Activated CD8-positive, alpha-beta memory T cell treated with anti-CD3 and anti-CD28 coated beads, Interleukin-2, amount 50 U/mL, for 4 hours (primary cell): ENCODE measurements around the gene SEMA3F.
A peak's percentile ranks its signal among the peaks of the same experiment; 100 is the strongest.

Source experiments
- DNase-seq: peaks from one replicate; pipeline ENCODE4 v3.0.0-alpha.2; 2020

The SEMA3F gene

DNA sequence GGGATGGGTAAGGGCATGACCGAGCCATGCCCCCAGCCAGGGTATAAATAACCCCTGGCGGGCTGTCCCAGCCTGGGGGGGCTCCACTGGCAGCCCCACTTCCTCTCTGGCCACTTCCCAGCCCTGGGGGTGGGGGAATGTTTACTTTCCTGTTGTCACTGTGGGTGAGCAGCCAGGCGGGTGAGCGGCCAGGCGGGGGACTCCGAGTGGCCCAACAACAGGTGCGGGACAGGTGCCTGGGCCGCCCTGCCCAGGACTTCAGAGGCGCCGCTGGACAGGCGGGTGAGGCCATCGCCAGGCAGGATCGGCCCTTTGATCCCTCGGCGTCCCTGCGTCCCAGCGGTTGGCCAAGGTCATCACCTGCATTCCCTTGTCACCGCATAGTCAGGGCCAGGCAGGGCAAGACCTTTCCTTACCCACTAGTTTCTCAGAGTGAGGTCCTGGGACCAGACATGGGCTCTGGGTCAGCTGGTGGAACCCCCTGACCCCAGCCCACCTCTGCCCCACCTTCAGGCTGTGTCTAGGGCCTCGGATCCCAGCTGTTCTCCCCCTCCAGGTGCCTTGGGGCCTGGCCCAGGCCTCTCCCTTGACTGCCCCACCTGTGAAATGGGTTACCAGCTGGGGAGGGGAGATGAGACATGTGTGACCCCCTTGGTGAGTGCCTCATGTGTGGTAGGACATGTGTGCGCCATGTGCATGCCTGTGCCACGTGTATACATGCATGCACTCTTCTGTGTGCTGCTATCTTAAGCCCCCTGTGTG, 16.6 kb downstream of the SEMA3F start:
- DNase-seq: no peak

DNA sequence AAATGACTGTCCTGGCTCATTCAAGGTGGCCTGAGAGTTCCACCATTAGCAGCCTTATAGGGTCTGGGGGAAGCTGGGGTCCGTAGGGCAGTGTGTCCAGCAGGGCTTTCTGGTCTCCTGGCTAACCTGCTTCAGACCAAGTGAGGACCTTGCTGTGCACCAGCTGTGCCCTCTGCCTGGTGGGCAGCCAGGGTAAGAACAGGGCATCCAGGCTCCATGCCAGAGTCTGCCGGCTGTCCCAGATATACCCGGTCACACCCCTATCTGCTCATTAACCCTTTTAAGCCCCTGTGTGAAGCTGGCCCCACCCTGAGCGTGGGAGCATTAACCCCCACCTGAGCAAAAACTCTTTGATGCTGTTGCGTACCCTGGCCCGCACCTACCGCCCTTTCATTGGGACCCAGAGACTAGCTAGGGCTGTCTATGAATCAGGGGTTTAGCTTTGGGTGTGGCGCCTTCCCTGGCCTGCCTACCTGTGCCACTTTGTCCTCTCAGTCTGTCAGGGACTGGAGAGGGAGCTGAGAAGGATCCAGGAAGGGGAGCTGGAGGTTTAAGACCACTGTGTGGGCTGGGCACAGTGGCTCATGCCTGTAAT, 17.6 kb downstream of the SEMA3F start:
- no peak for DNase-seq

DNA sequence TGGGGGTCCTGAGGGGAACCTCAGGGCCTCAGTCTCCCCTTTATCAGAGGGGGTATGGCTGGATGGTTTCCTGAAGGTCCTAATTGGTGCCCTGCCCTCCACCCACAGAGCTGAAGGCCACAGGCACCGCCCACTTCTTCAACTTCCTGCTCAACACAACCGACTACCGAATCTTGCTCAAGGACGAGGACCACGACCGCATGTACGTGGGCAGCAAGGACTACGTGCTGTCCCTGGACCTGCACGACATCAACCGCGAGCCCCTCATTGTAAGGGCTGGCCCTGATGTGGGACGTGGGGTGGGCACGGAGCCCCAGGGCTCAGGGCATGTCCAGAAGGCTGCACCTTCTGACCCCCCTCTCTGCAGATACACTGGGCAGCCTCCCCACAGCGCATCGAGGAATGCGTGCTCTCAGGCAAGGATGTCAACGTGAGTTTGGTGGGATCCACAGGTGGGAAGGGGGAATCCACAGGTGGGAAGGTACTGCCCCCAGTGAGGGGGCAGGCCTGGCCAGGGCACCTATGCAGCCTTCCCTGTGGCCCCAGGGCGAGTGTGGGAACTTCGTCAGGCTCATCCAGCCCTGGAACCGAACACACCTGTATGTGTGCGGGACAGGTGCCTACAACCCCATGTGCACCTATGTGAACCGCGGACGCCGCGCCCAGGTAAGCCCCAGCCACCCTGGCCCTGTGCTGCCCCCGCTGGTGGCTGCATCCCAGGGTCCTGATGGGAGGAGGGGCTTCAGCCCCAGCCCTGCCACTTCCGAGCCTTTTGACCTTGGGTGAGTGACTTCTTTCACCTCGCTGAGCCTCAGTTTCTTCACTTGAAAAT, 18.8 kb downstream of the SEMA3F start:
- no peak for DNase-seq

DNA sequence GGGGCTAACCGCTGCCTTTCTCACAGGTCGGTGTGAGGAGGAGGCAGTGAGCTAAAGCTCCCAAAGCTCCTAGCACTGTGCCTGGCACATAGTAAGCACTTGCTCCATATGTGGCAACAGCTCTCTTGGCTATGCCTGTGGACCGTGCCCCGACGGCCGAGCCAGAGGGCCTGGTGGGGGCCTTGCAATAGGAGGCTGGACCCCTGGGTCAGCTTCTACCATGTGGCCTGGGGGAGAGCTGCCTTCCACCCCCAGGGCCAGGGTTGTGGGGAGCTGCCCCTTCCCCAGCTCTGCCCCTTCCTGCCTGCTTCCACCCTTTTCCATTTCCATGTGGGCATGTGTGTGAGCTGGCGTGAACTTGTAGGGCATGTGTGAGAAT, 19.4 kb downstream of the SEMA3F start:
- DNase-seq: no peak

DNA sequence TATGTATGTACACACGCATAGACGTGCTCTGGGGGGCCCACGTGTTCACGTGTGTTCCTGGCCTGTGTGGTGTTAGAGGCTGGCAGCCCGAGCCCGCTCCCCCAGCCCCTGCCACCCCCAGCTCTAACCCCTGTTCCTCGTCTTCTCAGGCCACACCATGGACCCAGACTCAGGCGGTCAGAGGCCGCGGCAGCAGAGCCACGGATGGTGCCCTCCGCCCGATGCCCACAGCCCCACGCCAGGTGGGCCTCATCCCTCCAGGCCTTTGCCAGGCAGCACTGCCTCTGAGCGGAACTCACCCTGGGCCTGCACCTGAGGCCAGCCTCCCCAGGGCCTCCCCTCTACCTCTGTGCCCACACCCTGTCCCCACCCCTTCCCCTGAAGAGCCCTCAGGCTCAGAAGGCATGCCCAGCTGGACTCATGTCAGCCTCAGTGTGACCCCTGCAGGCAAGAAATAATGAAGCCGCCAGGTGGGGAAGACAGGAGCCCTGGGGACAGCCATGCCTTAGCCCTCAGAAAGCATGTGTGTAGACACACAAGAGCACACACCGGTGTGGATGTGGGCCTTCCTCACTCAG, 19.9 kb downstream of the SEMA3F start:
- DNase-seq: no peak

DNA sequence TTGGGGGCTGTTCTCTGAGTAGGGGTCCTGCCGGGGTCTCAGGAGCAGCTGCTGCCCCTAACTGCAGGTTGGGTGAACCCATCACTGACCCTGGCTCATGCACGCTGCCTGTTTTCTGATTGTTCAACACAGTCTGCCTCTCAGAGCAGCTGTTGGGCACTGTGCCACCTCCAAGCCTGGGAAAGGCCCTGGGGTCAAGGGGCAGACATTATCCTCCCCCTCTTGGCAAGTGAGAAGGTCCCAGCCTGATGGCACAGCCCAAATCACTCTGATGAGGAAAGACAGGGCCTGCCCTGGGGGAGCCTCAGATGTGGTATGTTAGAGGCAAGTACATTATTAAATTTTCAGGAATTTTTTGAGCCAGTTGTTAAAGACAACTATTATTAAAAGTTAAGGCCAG, 22.2 kb downstream of the SEMA3F start:
- no peak for DNase-seq

DNA sequence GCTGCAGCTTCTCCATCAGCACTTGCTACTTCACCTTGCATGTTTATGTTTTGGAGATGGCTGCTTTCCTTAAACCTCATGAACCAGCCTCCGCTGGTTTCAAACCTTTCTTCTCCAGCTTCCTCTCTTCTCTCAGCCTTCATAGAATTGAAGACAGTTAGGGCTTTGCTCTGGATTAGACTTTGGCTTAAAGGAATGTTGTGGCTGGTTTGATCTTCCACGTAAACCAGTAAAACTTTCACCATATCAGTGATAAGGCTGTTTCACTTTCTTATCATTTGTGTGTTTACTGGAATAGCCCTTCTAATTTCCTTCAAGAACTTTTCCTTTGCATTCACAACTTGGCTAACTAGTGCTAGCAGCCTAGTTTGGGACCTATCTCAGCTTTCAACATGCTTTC, 24.6 kb downstream of the SEMA3F start:
- no peak for DNase-seq

DNA sequence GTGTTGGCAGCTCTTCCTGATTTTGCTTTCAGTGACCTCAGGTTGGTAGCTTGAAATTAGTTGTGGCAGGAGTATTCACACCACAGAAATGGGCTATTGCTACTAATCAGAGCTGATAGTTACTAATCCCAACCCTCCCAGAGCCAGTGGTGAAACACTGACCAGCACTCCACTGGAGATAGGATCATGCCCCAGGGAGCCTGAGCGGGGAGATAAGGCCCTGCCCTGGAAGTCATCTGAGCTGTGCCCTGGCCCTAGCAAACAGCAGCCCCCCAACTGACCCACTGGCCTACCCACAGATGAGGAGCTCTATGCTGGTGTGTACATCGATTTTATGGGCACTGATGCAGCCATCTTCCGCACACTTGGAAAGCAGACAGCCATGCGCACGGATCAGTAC, 26.9 kb downstream of the SEMA3F start:
- no peak for DNase-seq

DNA sequence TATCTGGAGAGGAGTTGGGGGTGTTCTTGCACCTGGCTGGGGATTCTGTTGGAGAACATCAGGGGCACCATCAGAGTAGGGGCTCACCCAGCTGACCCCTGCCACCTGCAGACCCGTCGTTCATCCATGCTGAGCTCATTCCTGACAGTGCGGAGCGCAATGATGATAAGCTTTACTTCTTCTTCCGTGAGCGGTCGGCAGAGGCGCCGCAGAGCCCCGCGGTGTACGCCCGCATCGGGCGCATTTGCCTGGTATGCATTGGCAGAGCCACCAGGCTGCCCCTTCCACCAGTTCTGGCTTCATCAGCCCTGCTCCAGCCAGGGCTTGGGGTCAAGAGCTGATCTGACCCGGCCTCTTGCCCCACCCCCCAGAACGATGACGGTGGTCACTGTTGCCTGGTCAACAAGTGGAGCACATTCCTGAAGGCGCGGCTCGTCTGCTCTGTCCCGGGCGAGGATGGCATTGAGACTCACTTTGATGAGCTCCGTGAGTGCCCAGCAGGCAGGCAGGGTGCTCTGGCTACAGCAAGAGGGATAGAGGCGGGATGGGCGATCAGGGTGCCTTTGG, 27.5 kb downstream of the SEMA3F start:
- no peak for DNase-seq

DNA sequence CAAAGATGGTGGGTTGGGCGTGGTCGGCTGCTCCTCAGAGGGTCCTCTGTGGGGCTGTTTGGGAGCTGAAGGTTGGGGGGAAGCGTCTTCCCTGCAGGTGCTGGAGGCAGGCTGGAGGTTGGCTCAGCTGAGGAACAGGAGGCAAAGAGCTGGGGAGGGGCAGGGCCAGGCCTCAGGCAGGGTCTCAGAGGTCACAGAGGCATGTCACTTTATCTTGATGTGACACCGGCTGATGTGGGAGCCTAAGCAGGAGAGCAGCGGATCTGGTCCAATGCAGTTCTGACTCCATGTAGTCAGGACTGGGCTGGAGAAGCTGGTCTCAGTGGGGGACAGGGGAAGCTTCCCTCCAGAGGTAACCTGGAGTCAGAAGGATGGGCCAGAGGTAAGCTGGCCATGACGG, 28.6 kb downstream of the SEMA3F start:
- no peak for DNase-seq

DNA sequence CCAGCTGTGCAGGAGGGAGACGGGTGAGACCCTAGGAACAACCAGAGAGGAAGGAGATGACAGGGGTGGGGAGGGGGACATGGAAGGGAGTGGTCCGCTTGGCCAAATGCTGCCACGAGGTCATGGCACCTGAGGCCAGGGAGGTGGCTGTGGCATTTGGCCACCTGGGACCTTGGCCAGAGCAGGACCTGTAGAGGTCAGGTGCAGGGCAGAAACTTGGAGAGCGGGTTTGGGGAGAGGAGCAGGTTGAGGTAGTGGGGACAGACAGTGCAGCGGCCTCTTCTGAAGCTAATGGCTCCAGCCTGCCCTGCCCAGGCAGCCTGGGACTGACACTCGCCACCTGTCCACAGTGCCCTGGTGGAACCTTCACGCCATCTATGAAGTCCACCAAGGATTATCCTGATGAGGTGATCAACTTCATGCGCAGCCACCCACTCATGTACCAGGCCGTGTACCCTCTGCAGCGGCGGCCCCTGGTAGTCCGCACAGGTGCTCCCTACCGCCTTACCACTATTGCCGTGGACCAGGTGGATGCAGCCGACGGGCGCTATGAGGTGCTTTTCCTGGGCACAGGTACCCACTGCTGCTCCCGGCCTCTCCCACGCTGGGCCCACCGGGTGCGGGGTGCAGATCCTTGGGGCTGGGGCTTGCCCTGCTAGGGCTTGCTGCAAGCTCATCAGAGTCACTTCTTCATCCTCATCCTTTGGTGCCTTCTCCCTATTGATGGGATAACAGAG, 29.3 kb downstream of the SEMA3F start:
- DNase-seq: no peak

DNA sequence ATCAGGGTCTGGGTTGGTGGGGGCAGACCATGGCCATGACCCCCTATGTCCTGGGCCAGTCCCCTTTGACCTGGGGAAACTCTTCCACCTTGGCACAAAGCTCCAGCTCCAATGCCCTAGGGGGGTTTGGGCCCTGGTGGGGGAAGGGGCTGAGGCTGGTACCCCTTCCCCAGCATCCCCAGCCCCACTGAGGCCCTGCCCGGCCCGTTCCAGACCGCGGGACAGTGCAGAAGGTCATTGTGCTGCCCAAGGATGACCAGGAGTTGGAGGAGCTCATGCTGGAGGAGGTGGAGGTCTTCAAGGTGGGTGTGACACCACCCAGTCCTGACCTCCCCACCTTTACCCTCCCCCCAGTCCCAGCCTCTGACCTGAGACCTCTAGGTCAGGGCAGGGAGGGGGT, 30.1 kb downstream of the SEMA3F start:
- no peak for DNase-seq

DNA sequence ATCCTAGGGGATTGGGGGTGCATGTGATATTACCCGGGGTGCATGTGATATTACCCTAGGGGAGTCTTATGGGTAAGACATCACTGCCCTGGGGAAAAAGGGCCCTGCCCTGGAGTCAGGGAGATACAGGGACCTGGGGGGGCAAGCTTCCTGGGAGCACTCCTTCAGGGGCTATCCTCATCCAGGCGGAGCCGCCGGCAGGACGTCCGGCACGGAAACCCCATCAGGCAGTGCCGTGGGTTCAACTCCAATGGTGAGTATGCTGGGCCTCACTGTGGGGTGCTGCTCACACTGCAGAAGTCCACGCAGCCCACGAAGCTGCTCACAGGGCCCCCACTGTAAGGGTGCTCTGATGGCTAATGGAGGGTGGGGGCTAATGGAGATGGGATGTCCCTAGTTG, 31.0 kb downstream of the SEMA3F start:
- no peak for DNase-seq

DNA sequence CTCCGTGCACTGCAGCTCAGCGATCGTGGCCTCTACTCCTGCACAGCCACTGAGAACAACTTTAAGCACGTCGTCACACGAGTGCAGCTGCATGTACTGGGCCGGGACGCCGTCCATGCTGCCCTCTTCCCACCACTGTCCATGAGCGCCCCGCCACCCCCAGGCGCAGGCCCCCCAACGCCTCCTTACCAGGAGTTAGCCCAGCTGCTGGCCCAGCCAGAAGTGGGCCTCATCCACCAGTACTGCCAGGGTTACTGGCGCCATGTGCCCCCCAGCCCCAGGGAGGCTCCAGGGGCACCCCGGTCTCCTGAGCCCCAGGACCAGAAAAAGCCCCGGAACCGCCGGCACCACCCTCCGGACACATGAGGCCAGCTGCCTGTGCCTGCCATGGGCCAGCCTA, 32.6 kb downstream of the SEMA3F start:
- DNase-seq: no peak

DNA sequence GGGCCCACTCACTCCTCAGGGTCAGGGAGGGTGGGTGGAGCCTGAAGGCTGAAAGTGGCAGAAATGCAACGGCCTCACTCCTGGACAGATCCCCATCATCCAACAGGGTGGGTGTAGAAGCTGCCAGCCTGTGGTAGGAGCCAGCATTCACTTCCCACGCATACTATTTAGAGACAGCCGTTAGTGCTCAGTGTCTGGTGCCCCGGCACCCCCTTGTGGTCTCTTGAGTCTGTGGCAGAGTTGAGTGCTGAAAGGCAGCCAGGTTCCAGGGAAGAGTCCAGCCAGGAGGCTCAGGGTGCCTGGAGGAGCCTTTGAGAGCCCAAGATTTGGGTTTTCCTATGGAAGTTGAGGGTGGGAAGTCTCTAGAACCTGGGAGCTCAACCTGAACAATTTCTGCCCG, 34.1 kb downstream of the SEMA3F start:
- DNase-seq: no peak

DNA sequence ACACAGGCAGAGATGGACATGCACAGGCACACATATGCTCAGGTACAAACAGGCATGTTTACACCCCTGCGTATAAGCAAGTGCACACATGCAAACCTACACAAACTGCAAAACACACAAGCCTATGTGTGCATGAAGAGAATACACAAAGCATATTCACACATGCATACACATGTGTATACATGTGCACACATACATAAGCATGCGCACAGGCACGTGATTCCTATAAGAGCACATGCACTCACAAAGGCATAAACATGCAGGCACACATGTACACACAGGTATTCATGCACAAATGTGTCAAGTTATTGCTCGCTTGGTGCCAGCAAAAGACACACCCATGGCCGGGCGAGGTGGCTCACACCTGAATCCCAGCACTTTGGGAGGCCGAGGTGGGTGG, 34.9 kb downstream of the SEMA3F start:
- DNase-seq: no peak

DNA sequence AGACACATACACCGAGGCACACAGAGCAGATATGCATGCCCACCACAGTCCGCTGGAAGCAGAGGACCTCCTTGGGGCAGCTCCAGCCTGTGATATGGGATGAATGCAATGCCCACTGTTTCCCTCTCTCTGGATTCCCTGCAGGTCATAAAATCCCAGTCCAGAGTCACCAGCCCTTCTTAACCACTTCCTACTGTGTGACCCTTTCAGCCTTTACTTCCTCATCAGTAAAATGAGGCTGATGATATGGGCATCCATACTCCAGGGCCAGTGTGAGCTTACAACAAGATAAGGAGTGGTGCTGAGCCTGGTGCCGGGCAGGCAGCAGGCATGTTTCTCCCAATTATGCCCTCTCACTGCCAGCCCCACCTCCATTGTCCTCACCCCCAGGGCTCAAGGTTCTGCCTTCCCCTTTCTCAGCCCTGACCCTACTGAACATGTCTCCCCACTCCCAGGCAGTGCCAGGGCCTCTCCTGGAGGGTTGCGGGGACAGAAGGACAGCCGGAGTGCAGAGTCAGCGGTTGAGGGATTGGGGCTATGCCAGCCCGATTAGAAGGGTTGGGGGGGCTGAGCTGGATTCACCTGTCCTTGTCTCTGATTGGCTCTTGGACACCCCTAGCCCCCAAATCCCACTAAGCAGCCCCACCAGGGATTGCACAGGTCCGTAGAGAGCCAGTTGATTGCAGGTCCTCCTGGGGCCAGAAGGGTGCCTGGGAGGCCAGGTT, 36.0 kb downstream of the SEMA3F start, which contains the start of gene GNAT1:
GNAT1 (plus strand) TSS at position 675 of the 725 bp plus-strand sequence. CDS start 116 bp downstream, outside the sequence.
- no peak for DNase-seq

DNA sequence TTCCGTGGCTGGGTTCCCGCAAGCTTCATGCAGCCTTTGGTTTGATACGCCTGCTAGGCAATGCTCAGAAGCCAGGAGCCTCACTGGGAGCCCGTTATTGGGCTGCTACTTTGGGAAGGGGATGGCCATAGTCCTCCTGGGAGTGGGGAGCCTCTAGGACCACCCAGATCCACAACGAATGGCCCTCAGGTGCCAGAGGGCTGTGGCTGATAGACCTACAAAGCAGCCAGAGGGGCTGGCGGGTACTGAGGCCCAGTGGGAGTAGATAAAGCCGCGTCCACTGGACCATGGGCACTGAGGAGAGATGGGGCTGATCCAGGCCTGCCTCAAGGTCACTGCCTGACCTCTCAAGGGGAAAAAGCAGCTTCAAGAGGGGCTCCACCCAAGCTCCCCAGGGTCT, 37.0 kb downstream of the SEMA3F start:
- DNase-seq: no peak

DNA sequence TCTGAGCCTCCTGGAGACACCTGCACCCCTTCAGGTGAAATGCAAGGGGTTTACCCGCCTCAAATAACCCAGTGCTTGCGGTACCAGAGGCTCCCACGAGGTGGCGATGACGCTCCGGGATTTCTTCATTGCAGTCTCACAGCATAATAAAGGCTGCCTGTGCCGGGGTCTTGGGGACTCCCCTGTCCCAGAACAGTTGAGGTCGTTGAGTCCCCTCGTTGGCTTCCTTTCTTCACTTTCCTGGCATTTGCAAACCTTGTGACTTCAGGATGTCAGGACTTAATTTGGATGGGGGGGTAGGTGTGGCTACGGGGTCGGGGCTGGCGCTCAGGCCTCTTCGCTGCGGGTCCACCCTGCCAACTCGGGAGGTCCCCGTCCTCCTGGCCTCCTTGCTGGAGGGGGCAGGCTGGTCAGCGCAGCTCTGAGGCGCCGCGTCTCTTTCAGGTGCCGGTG, 37.6 kb downstream of the SEMA3F start:
- DNase-seq: peak; percentile 85

DNA sequence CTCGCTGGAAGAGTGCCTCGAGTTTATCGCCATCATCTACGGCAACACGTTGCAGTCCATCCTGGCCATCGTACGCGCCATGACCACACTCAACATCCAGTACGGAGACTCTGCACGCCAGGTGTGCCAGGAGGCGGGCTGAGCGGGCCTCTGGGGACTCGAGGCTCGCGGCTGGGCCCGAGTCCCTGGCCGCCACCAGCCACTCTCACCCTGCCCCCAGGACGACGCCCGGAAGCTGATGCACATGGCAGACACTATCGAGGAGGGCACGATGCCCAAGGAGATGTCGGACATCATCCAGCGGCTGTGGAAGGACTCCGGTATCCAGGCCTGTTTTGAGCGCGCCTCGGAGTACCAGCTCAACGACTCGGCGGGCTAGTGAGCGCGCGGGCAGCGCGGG, 38.2 kb downstream of the SEMA3F start:
- no peak for DNase-seq

DNA sequence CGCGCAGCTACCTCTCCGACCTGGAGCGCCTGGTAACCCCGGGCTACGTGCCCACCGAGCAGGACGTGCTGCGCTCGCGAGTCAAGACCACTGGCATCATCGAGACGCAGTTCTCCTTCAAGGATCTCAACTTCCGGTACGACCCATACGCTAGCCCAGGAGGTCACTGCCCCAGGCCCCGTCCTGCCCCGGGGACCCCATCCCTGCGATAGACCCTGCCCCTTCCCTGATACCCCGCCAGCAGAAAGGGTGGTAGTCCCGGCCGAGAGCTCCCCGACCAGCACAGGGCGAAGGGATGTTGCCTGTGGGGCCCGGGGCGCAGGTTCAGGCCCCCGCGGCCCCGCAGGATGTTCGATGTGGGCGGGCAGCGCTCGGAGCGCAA, 38.6 kb downstream of the SEMA3F start:
- no peak for DNase-seq
